ENCODE data around the gene ZNF628. TPM values are rescaled to one million over a fixed set of nuclear protein-coding genes. Genes with fewer than 3 reads are reported as not detected.

Gene ZNF628
- total and polyA plus RNA-seq, 2 donors (not counting 1 experiment from before 2014, with no cell fraction given): 13.3 to 18.3 TPM

DNA sequence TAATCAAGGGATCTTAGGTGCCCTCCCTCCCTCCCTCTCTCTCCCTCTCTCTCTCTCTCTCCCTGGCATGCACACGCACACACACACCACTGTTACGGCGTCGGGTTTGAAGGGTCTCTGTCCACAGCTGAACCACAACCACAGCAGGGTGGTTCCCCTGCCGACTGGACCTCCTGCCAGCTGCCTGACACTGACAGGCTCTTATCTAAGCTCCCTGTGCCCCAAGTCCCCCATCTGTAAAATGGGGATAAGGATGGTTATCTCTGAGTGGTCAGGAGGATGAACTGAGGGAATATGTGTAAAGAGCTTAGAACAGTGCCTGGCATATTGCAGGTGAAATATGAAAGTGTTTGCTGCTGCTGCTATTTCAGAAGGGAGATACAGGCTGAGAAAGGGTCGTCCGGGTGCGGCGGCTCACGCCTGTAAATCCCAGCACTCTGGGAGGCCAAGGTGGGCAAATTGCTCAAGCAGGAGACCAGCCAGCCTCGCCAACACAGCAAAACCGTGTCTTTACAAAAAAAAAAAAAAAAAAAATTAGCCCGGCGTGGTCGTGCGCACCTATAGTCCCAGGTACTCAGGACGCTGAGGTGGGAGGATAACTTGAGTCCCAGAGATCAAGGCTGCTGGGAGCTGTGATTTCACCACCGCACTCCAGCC is 32.5 kb upstream of the ZNF628 start:
- DNase-seq (peak; percentile 15), ATAC-seq (ENCODE audit: low read depth) (no peak)
- no peak for TF ChIP-seq EZH2 (IDR thresholded peaks at IDR 0.05; ENCODE audit: borderline replicate concordance, insufficient read depth, low read depth, low read length, poor library complexity, severe bottlenecking)
- TF ChIP-seq, protein P1, sequence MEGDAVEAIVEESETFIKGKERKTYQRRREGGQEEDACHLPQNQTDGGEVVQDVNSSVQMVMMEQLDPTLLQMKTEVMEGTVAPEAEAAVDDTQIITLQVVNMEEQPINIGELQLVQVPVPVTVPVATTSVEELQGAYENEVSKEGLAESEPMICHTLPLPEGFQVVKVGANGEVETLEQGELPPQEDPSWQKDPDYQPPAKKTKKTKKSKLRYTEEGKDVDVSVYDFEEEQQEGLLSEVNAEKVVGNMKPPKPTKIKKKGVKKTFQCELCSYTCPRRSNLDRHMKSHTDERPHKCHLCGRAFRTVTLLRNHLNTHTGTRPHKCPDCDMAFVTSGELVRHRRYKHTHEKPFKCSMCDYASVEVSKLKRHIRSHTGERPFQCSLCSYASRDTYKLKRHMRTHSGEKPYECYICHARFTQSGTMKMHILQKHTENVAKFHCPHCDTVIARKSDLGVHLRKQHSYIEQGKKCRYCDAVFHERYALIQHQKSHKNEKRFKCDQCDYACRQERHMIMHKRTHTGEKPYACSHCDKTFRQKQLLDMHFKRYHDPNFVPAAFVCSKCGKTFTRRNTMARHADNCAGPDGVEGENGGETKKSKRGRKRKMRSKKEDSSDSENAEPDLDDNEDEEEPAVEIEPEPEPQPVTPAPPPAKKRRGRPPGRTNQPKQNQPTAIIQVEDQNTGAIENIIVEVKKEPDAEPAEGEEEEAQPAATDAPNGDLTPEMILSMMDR (IDR thresholded peaks at IDR 0.05): no peak
- Histone ChIP-seq H3K4me2 (replicated peaks; ENCODE audit: low read depth, low read length, poor library complexity, severe bottlenecking) (no peak overlapping the region), H2AFZ (ENCODE audit: insufficient read depth, low read depth, low read length, poor library complexity, severe bottlenecking) (no peak overlapping the region), H3K27ac (ENCODE audit: low read length in 2 of 2) (no peak overlapping the region), H3K9me3 (ENCODE audit: control extremely low read depth in 1 of 3, control insufficient read depth in 2 of 3, insufficient read depth in 1 of 3, low read length in 2 of 3) (peaks cover 0 to 17% (median 0%) of the 10 kb centered on the region in 3 donors), H3K9ac (ENCODE audit: low read length) (no peak overlapping the region), H4K20me1 (ENCODE audit: control insufficient read depth, insufficient read depth, low read length, poor library complexity, severe bottlenecking) (no peaks in the 10 kb centered on the region), H3K27me3 (replicated peaks in 1 of 4; ENCODE audit: control extremely low read depth in 1 of 4, control insufficient read depth in 3 of 4, insufficient read depth in 4 of 4, low read length in 3 of 4) (peaks cover 0 to 60% (median 36%) of the 10 kb centered on the region in 4 experiments), H3K36me3 (replicated peaks in 1 of 2; ENCODE audit: control extremely low read depth in 1 of 2, control insufficient read depth in 1 of 2, extremely low read depth in 1 of 2, insufficient read depth in 2 of 2, low read length in 1 of 2) (no peaks in the 10 kb centered on the region), H3K79me2 (ENCODE audit: control insufficient read depth, insufficient read depth, low read length) (no peaks in the 10 kb centered on the region), H3K4me3 (ENCODE audit: control extremely low read depth in 1 of 5, extremely low read depth in 1 of 5, insufficient read depth in 1 of 5, low read depth in 2 of 5, low read length in 4 of 5) (no peak overlapping the region), H3K4me1 (ENCODE audit: control insufficient read depth in 2 of 2, insufficient read depth in 2 of 2, low read length in 2 of 2) (peaks cover 21 to 35% of the 10 kb centered on the region in 2 donors)
- intact Hi-C loops (cut with micrococcal nuclease): no loop called here
- POLR2A ChIA-PET: interaction anchor here (0.7 kb wide), 1 partner anchor 31 kb away, joined by 5 read pairs; no protein-coding TSS in a partner anchor
- no peak overlapping the region for H3K27ac Mint-ChIP-seq
- CTCF ChIA-PET: interaction anchor here (0.8 to 0.9 kb wide), 2 partner anchors 23 to 365 kb away, joined by 3 to 6 read pairs; no protein-coding TSS in a partner anchor
- H3K4me3 Mint-ChIP-seq: no peak overlapping the region
- H3K27me3 Mint-ChIP-seq: peaks cover 55% of the 10 kb centered on the region
- 40% methylated on average over 1 of the region's 18 CpGs for WGBS (ENCODE audit: insufficient coverage)
- H3K9me3 Mint-ChIP-seq (ENCODE audit: insufficient read depth): no peaks in the 10 kb centered on the region
- H3K4me1 Mint-ChIP-seq: peaks cover 20% of the 10 kb centered on the region

DNA sequence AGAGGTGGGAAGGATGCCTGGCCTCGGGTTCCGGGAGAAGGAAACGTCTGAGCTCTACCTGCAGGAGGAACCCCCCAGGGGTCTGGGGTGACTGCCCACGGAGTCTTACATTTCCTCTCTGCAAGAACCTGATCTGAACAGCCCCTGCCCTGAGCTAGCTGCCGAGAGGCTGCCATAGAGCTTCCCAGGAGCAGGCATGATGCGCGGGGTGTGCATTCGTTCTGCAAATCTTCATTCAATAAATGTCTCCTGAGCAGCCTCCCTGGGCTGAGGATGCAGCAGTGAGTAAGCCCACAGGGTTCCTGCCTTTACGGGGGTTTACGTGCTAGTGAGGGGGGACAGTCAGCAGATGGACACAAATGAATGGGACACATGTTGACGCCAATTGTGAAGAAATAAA is 31.8 kb upstream of the ZNF628 start:
- H3K4me2 ChIP-seq (replicated peaks; ENCODE audit: low read depth, low read length, poor library complexity, severe bottlenecking): no peak overlapping the region
- peaks cover 0 to 60% (median 30%) of the 10 kb centered on the region in 4 experiments for H3K27me3 ChIP-seq (replicated peaks in 1 of 4; ENCODE audit: control extremely low read depth in 1 of 4, control insufficient read depth in 3 of 4, insufficient read depth in 4 of 4, low read length in 3 of 4)
- no peak overlapping the region for H2AFZ ChIP-seq (ENCODE audit: insufficient read depth, low read depth, low read length, poor library complexity, severe bottlenecking)
- ChIA-PET POLR2A (interaction anchor here (0.7 kb wide), 1 partner anchor 30 kb away, joined by 5 read pairs; no protein-coding TSS in a partner anchor), CTCF (no interaction called here)
- peaks cover 20% of the 10 kb centered on the region for H3K4me1 Mint-ChIP-seq
- no peak for ATAC-seq (ENCODE audit: low read depth)
- no peaks in the 10 kb centered on the region for H3K79me2 ChIP-seq (ENCODE audit: control insufficient read depth, insufficient read depth, low read length)
- H3K4me1 ChIP-seq (ENCODE audit: control insufficient read depth in 2 of 2, insufficient read depth in 2 of 2, low read length in 2 of 2): peaks cover 21 to 28% of the 10 kb centered on the region in 2 donors
- H3K36me3 ChIP-seq (replicated peaks in 1 of 2; ENCODE audit: control extremely low read depth in 1 of 2, control insufficient read depth in 1 of 2, extremely low read depth in 1 of 2, insufficient read depth in 2 of 2, low read length in 1 of 2): no peaks in the 10 kb centered on the region
- H3K9ac ChIP-seq (ENCODE audit: low read length): no peak overlapping the region
- no peak overlapping the region for H3K4me3 ChIP-seq (ENCODE audit: control extremely low read depth in 1 of 5, extremely low read depth in 1 of 5, insufficient read depth in 1 of 5, low read depth in 2 of 5, low read length in 4 of 5)
- no peaks in the 10 kb centered on the region for H3K9me3 Mint-ChIP-seq (ENCODE audit: insufficient read depth)
- peaks cover 0 to 10% (median 0%) of the 10 kb centered on the region in 3 donors for H3K9me3 ChIP-seq (ENCODE audit: control extremely low read depth in 1 of 3, control insufficient read depth in 2 of 3, insufficient read depth in 1 of 3, low read length in 2 of 3)
- no peak overlapping the region for H3K4me3 Mint-ChIP-seq
- no peak overlapping the region for H3K27ac ChIP-seq (ENCODE audit: low read length in 2 of 2)
- TF ChIP-seq, protein P1 (IDR thresholded peaks at IDR 0.05): no peak
- no peak for TF ChIP-seq EZH2 (IDR thresholded peaks at IDR 0.05; ENCODE audit: borderline replicate concordance, insufficient read depth, low read depth, low read length, poor library complexity, severe bottlenecking)
- DNase-seq: no peak
- intact Hi-C loops (cut with micrococcal nuclease): no loop called here
- peaks cover 48% of the 10 kb centered on the region for H3K27me3 Mint-ChIP-seq
- H4K20me1 ChIP-seq (ENCODE audit: control insufficient read depth, insufficient read depth, low read length, poor library complexity, severe bottlenecking): no peaks in the 10 kb centered on the region
- whole genome bisulfite sequencing (ENCODE audit: insufficient coverage): 46% methylated on average over 10 of the region's 11 CpGs
- no peak overlapping the region for H3K27ac Mint-ChIP-seq
